HUES64 (cell line): ENCODE measurements around the gene ADIRF.

ENCODE experiments used
- H3K27ac ChIP-seq: 2 replicates; pipeline ENCODE4 v1.7.0; 2013; ENCODE audit warnings: low read depth, low read length, inconsistent platforms
- H3K27me3 ChIP-seq: 2 replicates; pipeline ENCODE4 v1.6.1; 2013; ENCODE audit warnings: mild to moderate bottlenecking, low read length; ENCODE audit not compliant: insufficient read depth
- H3K36me3 ChIP-seq: 2 replicates; pipeline ENCODE4 v1.6.1; 2013; ENCODE audit warnings: mild to moderate bottlenecking, low read length; ENCODE audit not compliant: insufficient read depth
- H3K4me1 ChIP-seq: 2 replicates; pipeline ENCODE4 v1.6.1; 2013; ENCODE audit warnings: mild to moderate bottlenecking, low read length, moderate library complexity; ENCODE audit not compliant: insufficient read depth
- H3K4me3 ChIP-seq: 2 replicates; pipeline ENCODE4 v1.5.1; 2013; ENCODE audit warnings: mild to moderate bottlenecking, low read length, moderate library complexity
- H3K9ac ChIP-seq: 2 replicates; pipeline ENCODE4 v1.6.1; 2013; ENCODE audit warnings: mild to moderate bottlenecking, low read depth, low read length
- H3K9me3 ChIP-seq: 2 replicates; pipeline ENCODE4 v1.6.1; 2013; ENCODE audit warnings: low read depth, low read length; ENCODE audit not compliant: insufficient read depth
- WGBS: fragments of 150-250, 120-280 bp; methylation state at CpG from one replicate; pipeline ENCODE4 v1.1.7; 2013; ENCODE audit warnings: missing lambda C conversion rate; 5-methylcytosine and 5-hydroxymethylcytosine counted together

The ADIRF gene

DNA sequence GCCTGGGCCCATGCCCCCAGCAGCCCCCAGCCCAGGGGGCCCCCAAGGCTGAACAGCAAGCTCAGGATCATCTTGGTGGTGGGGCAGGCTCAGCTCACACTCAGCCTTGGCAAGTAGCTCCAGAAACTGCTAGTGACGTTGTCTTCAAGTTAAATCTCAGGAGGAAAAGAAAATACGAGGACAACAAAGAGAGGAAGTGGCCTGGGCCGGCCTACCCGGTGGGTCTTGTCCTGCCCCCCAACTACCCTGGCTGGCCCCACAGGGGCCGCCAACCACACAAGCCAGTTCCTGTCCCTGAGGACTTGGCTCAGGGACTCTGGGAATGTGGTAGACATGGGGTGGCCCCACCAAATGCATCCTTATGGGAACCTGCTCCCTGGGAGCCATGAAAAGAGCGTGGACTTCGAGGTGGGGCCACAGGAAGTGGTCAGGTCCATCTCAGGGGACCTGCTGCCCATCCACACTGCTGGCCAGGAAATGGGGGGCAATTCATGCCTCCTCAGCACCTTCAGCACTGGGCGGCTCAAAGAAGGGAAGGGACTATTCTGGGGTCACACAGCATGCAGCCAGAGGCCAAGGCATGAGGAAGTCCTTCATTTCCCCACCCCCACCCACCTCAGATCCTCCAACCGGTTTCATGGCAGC is 10.7 kb upstream of the ADIRF start, which contains the start of gene MMRN2:
MMRN2 (minus strand) TSS at position 145 of the 645 bp plus-strand sequence; CDS start at position 71, 74 bp downstream.
- 87% methylated on average over 9 of the region's 9 CpGs for WGBS
- Histone ChIP-seq H3K27ac (no peak within 1 kb of the TSS), H3K9me3 (peaks cover 2% of the 10 kb centered on the region), H3K4me1 (peaks cover 47% of the 10 kb centered on the region), H3K36me3 (no peaks in the 10 kb centered on the region), H3K27me3 (no peaks in the 10 kb centered on the region), H3K9ac (no peak within 1 kb of the TSS), H3K4me3 (no peak within 1 kb of the TSS)

DNA sequence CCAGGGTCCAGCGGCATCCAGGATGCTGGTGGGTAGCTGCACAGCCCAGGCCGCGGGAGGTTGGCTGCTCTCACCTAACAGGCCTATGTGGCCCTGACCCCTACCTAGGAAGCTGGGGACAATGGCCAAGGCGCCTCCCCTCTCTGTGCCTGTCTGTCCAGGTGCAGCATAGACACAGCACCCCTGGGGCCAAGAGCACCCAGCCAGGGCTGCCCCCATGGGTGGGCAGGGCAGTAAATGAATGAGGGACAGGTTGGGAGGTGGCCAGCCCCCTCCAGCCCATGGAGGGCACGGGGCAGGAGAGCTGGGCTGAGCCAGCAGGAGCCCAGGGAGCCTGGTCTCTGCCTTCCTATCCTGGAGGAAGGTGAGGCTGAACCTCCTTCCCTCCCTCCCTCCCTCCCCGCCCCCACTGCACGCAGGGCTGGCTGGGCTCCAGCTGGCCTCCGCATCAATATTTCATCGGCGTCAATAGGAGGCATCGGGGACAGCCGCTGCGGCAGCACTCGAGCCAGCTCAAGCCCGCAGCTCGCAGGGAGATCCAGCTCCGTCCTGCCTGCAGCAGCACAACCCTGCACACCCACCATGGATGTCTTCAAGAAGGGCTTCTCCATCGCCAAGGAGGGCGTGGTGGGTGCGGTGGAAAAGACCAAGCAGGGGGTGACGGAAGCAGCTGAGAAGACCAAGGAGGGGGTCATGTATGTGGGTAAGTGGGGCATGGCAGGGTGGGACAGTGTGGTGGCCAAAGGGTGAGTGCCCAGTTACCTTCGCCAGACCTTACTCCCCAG is 10.0 kb upstream of the ADIRF start, which contains the start of gene SNCG:
SNCG (plus strand) TSS at position 484 of the 785 bp plus-strand sequence; CDS start at position 583, 99 bp downstream.
- Histone ChIP-seq H3K36me3 (no peaks in the 10 kb centered on the region), H3K4me3 (no peak within 1 kb of the TSS), H3K9me3 (no peaks in the 10 kb centered on the region), H3K9ac (0 out of 2 replicates have a peak within 1 kb of the TSS, but pooled peaks have one; percentile 14), H3K27ac (0 out of 2 replicates have a peak within 1 kb of the TSS, but pooled peaks have one; percentile 21), H3K4me1 (peaks cover 47% of the 10 kb centered on the region), H3K27me3 (no peaks in the 10 kb centered on the region)
- 69% methylated on average over 22 of the region's 22 CpGs for WGBS

DNA sequence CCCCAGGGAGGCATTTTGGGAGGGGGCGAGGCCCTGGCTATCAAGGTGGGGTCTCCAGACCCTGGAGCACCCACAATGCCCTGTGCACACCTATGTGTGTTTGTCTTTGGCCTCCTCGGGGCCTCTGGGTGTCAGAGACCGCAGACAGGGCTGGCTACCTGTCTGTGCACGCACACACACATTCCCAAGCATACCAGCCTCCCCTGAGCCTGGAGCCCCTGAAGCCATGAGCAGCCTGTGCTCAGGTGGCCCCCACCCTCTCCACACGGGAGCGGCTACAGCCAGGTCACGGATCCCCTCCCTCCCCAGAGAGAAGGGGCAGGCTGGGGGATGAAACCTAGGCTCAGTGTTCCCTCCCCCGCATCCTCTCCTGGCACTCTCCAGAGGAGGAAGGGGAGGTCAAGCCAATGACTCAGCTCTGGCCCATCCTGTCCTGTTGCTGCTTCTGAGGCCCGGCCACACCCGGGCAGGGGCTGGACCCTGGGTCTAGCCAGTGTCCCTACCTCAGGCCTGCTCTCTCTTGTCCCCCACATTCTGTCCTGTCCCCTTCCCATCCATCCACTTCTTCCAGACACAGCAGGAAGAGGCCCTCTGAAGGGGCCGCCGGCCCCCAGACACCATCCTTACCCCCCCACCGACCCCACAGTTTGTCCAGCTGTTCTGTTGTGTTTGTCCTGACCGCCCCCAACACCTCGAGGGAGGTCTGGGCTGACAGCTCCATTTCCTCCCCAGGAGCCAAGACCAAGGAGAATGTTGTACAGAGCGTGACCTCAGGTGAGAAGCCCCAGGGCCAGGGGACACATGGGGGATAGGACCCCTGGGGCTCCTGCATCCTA is 9.2 kb upstream of the ADIRF start:
- Histone ChIP-seq H3K9ac (0 out of 2 replicates have a peak overlapping the region, but pooled peaks have one; percentile 14), H3K36me3 (no peaks in the 10 kb centered on the region), H3K27ac (0 out of 2 replicates have a peak overlapping the region, but pooled peaks have one; percentile 21), H3K27me3 (no peaks in the 10 kb centered on the region), H3K4me3 (no peak overlapping the region), H3K9me3 (no peaks in the 10 kb centered on the region), H3K4me1 (peaks cover 40% of the 10 kb centered on the region)
- 62% methylated on average over 16 of the region's 16 CpGs for WGBS

DNA sequence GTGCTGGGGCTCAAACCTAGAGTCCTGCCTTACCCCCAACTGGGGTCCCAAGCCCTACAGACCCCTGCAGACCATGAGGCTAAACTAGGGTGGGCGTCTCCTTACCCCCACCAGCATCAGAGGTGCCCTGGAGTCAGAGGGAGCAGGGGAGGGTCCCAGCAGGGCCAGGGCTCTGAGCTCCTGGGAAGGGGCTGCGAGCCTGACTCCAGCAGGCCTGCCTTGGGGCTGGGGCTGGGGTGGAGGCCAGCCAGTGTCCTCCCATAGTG is 8.6 kb upstream of the ADIRF start:
- 0 out of 2 replicates have a peak overlapping the region, but pooled peaks have one; percentile 14 for H3K9ac ChIP-seq
- H3K4me1 ChIP-seq: peaks cover 34% of the 10 kb centered on the region
- H3K4me3 ChIP-seq: no peak overlapping the region
- H3K27ac ChIP-seq: no peak overlapping the region
- H3K36me3 ChIP-seq: no peaks in the 10 kb centered on the region
- no peaks in the 10 kb centered on the region for H3K9me3 ChIP-seq
- WGBS: 81% methylated on average over 2 of the region's 2 CpGs
- H3K27me3 ChIP-seq: no peaks in the 10 kb centered on the region

DNA sequence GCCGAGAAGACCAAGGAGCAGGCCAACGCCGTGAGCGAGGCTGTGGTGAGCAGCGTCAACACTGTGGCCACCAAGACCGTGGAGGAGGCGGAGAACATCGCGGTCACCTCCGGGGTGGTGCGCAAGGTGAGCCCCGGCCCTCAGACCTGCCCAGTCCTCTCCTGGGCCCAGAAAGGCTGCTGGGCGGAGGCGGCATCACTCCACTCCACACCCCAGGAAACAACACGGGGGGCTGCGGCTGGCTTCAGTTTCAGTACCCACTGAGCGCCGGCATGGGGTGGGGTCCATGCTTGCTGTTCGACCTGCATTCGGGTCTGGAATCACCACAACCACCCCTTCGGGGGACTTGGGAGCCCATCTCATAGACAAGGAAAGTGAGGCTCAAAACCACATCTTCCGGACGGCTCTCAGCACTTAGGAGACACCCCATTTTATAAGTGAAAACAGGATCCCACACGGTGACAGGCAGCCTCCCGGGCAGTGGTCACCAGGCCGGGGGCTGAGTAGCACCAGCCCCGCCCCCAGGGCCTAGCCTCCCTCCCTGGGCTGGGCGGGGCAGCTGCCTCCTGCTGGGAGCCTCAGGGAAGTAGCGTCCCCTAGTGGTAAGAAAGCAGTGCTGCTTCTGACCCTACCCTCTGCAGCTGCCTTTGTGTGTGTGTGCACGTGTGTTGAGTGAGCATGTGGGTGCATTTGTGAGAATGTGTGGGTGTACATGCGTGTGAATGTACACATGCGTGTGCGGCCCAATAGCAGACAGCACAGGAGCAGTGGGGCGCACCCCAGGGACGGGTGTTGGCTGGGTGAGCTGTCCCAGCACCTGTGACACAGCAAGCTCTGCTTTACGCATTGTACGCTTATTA is 8.0 kb upstream of the ADIRF start:
- Histone ChIP-seq H3K27me3 (no peaks in the 10 kb centered on the region), H3K9me3 (no peaks in the 10 kb centered on the region), H3K4me3 (no peak overlapping the region), H3K27ac (no peak overlapping the region), H3K9ac (peak overlapping the region; percentile 19; the same call in 1 of the 2 replicates), H3K4me1 (peaks cover 28% of the 10 kb centered on the region), H3K36me3 (no peaks in the 10 kb centered on the region)
- 72% methylated on average over 37 of the region's 37 CpGs for WGBS

DNA sequence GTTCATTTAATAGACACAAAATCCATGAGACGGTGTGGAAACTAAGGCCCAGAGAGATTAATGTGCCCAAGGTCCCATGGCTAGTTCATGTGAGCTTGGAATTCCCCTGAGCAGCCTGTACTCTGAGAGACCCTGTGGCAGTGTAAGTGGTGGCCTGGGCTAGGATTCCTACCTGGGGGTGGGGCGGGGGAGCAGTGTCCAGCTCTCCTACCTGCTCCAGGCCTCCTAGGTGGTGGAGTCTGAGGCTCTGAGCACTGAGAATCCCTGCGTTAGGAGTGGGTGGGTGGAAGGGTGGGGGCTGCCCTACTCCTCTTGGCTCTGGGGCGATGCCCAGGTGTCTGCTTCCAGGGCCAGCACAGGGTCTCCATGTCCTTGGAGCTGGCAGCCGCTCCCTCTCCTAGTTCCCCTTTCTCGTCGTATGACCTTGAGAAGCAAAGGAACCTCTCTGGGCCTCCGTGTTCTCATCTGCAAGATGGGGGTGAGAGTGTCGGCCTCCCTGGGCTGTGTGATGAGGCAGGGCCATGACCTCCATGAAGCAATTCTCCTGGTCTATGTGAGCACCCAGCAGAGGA is 7.3 kb upstream of the ADIRF start:
- Histone ChIP-seq H3K9ac (peak overlapping the region; percentile 19; the same call in 1 of the 2 replicates), H3K27me3 (no peaks in the 10 kb centered on the region), H3K4me1 (peaks cover 26% of the 10 kb centered on the region), H3K36me3 (no peaks in the 10 kb centered on the region), H3K9me3 (no peaks in the 10 kb centered on the region), H3K4me3 (no peak overlapping the region), H3K27ac (no peak overlapping the region)
- WGBS: 92% methylated on average over 9 of the region's 9 CpGs

DNA sequence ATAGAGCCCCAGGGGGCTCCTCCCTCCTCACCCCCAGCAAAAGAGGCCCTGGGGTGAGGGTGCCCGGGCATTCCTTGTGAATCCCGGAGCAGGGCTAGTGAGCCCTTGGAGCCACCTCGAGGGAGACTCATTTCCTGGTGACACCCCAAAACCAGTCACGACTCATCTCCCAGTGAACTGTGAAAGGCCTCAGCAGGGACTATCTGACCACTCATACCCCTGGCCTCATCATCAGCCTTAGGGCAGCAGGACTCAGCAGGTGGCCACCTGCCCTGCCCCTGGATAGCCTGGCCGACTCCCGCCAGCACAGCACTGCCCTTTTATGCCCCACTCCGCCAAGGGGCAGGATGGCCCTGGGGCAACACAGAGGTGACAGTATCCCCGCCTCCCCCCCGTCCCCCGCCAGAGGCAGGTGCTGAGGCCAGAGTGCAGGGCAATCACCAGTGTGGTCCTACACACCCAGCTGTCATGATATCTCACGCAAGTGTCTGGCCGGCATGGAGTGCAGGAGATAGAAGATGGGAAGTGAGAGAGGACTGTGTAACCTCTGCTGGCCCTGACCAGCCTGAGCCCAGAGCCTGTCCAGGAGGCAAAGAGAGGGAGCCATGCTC is 6.7 kb upstream of the ADIRF start:
- Histone ChIP-seq H3K27ac (no peak overlapping the region), H3K27me3 (no peaks in the 10 kb centered on the region), H3K4me1 (peaks cover 23% of the 10 kb centered on the region), H3K36me3 (no peaks in the 10 kb centered on the region), H3K9ac (no peak overlapping the region), H3K4me3 (no peak overlapping the region), H3K9me3 (no peaks in the 10 kb centered on the region)
- WGBS: 94% methylated on average over 12 of the region's 12 CpGs

DNA sequence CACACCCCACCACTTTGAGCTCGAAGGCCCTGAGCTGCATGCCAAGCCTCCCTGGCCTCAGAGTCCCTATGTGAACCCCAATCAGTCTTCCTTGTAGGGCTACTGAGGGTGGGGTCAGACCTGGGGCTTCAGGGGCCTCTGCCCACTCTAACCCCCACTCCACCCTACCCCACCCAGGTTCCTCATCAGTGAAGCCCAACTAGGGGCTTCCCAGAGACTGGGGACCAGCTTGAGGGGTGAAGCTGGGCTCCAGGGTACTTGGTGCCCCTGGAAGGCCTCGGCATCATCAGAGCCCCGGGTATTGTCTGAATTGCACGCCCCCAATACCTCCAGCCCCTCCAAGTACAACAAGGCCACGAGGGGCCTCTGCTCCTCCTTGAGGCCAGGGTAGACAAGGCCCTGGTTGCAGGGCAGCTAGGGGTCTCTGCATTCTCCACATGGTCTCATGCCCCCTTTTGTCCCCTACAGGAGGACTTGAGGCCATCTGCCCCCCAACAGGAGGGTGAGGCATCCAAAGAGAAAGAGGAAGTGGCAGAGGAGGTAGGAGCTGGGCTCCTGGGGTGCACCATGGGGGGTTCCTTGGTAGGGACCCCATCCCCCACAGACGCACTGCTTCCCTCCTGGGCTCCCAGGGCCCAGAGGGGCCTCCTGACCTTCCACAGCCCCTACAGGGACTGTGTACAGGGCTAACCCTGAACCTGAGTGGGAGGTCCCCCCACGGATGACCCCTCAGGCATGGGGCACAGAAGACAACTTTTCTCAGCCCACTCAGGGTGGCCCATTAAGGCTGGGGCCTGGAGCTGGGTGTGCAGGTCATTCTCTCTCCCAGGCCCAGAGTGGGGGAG is 5.9 kb upstream of the ADIRF start:
- H3K9me3 ChIP-seq: no peaks in the 10 kb centered on the region
- H3K27ac ChIP-seq: no peak overlapping the region
- no peaks in the 10 kb centered on the region for H3K36me3 ChIP-seq
- H3K27me3 ChIP-seq: no peaks in the 10 kb centered on the region
- whole genome bisulfite sequencing: 95% methylated on average over 7 of the region's 7 CpGs
- no peak overlapping the region for H3K9ac ChIP-seq
- H3K4me1 ChIP-seq: peaks cover 27% of the 10 kb centered on the region
- no peak overlapping the region for H3K4me3 ChIP-seq

DNA sequence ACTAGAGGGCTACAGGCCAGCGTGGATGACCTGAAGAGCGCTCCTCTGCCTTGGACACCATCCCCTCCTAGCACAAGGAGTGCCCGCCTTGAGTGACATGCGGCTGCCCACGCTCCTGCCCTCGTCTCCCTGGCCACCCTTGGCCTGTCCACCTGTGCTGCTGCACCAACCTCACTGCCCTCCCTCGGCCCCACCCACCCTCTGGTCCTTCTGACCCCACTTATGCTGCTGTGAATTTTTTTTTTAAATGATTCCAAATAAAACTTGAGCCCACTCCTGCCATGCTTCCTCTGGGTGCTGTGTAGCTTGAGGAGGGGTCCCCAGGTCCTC is 5.3 kb upstream of the ADIRF start:
- H3K27me3 ChIP-seq: no peaks in the 10 kb centered on the region
- peaks cover 27% of the 10 kb centered on the region for H3K4me1 ChIP-seq
- no peak overlapping the region for H3K4me3 ChIP-seq
- no peaks in the 10 kb centered on the region for H3K36me3 ChIP-seq
- no peak overlapping the region for H3K27ac ChIP-seq
- H3K9ac ChIP-seq: no peak overlapping the region
- WGBS: 91% methylated on average over 7 of the region's 7 CpGs
- H3K9me3 ChIP-seq: no peaks in the 10 kb centered on the region
